ENCODE results near the gene SPATA3. TPM values are rescaled to one million over a fixed set of nuclear protein-coding genes. Genes with fewer than 3 reads are reported as not detected.

Gene SPATA3
- total RNA-seq, 2 donors from 2014 or later = not detected

GRCh38 chr2:230957756-230958391 is 38.0 kb upstream of the SPATA3 start:
- Histone ChIP-seq H3K27me3 (ENCODE audit: control insufficient read depth, insufficient read depth, low read length, poor library complexity, severe bottlenecking) (peaks cover 12% of the 10 kb centered on the region), H3K9me3 (ENCODE audit: control insufficient read depth, low read length) (peaks cover 13% of the 10 kb centered on the region), H3K36me3 (ENCODE audit: control insufficient read depth, insufficient read depth, low read length) (no peaks in the 10 kb centered on the region), H3K4me1 (ENCODE audit: control insufficient read depth, insufficient read depth, low read length) (no peaks in the 10 kb centered on the region), H3K4me3 (ENCODE audit: low read length) (peak overlapping the region; percentile 81), H3K9ac (ENCODE audit: extremely low read depth, low read length, poor library complexity, severe bottlenecking) (peak overlapping the region; percentile 54), H3K27ac (ENCODE audit: low read depth, low read length) (no peak overlapping the region)
- Mint-ChIP-seq H3K27ac (no peak overlapping the region), H3K4me1 (peaks cover 28% of the 10 kb centered on the region), H3K9me3 (peaks cover 22% of the 10 kb centered on the region), H3K36me3 (ENCODE audit: low read depth) (no peaks in the 10 kb centered on the region), H3K27me3 (ENCODE audit: insufficient read depth) (peaks cover 18% of the 10 kb centered on the region), H3K4me3 (peak overlapping the region; percentile 59)
- TF ChIP-seq CTCF (conservative IDR thresholded peaks at IDR 0.05) = no peak
- DNase-seq = no peak

- H3K27ac Mint-ChIP-seq = no peak overlapping the region
- peaks cover 28% of the 10 kb centered on the region for H3K4me1 Mint-ChIP-seq
- H3K9me3 Mint-ChIP-seq = peaks cover 26% of the 10 kb centered on the region
- H3K4me1 ChIP-seq (ENCODE audit: control insufficient read depth, insufficient read depth, low read length) = no peaks in the 10 kb centered on the region
- H3K27me3 Mint-ChIP-seq (ENCODE audit: insufficient read depth) = peaks cover 18% of the 10 kb centered on the region
- H3K27me3 ChIP-seq (ENCODE audit: control insufficient read depth, insufficient read depth, low read length, poor library complexity, severe bottlenecking) = peaks cover 12% of the 10 kb centered on the region
- WGBS, 2 experiments (ENCODE audit: insufficient coverage in 1 of 2, insufficient read length in 1 of 2) = 94 to 95% methylated on average over 3 to 8 of the region's 8 CpGs
- H3K36me3 Mint-ChIP-seq (ENCODE audit: low read depth) = no peaks in the 10 kb centered on the region
- no peak for DNase-seq
- H3K4me3 Mint-ChIP-seq = peak overlapping the region; percentile 49
- no peak for TF ChIP-seq CTCF (conservative IDR thresholded peaks at IDR 0.05)
- H3K9me3 ChIP-seq (ENCODE audit: control insufficient read depth, low read length) = peaks cover 25% of the 10 kb centered on the region
- no peaks in the 10 kb centered on the region for H3K36me3 ChIP-seq (ENCODE audit: control insufficient read depth, insufficient read depth, low read length)
- H3K27ac ChIP-seq (ENCODE audit: low read depth, low read length) = no peak overlapping the region
- H3K4me3 ChIP-seq (ENCODE audit: low read length) = peak overlapping the region; percentile 61
- H3K9ac ChIP-seq (ENCODE audit: extremely low read depth, low read length, poor library complexity, severe bottlenecking) = no peak overlapping the region
Measured at GRCh38 chr2:230958820-230959756, 36.8 kb upstream of the SPATA3 start.

- no peak for TF ChIP-seq CTCF (conservative IDR thresholded peaks at IDR 0.05)
- H3K36me3 ChIP-seq (ENCODE audit: control insufficient read depth, insufficient read depth, low read length) = no peaks in the 10 kb centered on the region
- Mint-ChIP-seq H3K4me1 (peaks cover 28% of the 10 kb centered on the region), H3K27ac (no peak overlapping the region), H3K9me3 (peaks cover 29% of the 10 kb centered on the region), H3K36me3 (ENCODE audit: low read depth) (no peaks in the 10 kb centered on the region), H3K27me3 (ENCODE audit: insufficient read depth) (peaks cover 18% of the 10 kb centered on the region), H3K4me3 (peak overlapping the region; percentile 49)
- no peak for DNase-seq
- peaks cover 27% of the 10 kb centered on the region for H3K9me3 ChIP-seq (ENCODE audit: control insufficient read depth, low read length)
- 88 to 91% methylated on average over 1 of the region's 1 CpG for WGBS, 2 experiments (ENCODE audit: insufficient coverage in 1 of 2, insufficient read length in 1 of 2)
- no peaks in the 10 kb centered on the region for H3K4me1 ChIP-seq (ENCODE audit: control insufficient read depth, insufficient read depth, low read length)
- peak overlapping the region; percentile 61 for H3K4me3 ChIP-seq (ENCODE audit: low read length)
- no peak overlapping the region for H3K9ac ChIP-seq (ENCODE audit: extremely low read depth, low read length, poor library complexity, severe bottlenecking)
- H3K27ac ChIP-seq (ENCODE audit: low read depth, low read length) = no peak overlapping the region
- peaks cover 12% of the 10 kb centered on the region for H3K27me3 ChIP-seq (ENCODE audit: control insufficient read depth, insufficient read depth, low read length, poor library complexity, severe bottlenecking)
Measured at GRCh38 chr2:230960026-230960425, 35.9 kb upstream of the SPATA3 start.

Data from endodermal cell (in vitro differentiated cells).